CD4-positive, alpha-beta T cell treated with Interleukin-12 subunit alpha and Interleukin-12 subunit beta, for 1 hour (primary cell): ENCODE data around the gene PLXNB3.
"Not testable (repeated sequence)": the region's sequence is repeated elsewhere in the genome, so short reads cannot be mapped to it uniquely, and the experiment has no call there.

Experiments used
- DNase-seq: peaks from one replicate; pipeline ENCODE4 v3.0.0-alpha.2; 2020

The PLXNB3 gene

GRCh38 chrX:153733651-153734240 is 30.3 kb upstream of the PLXNB3 start:
- DNase-seq: no peak

GRCh38 chrX:153734871-153735270 is 29.2 kb upstream of the PLXNB3 start:
- DNase-seq: no peak

GRCh38 chrX:153735274-153735673 is 28.8 kb upstream of the PLXNB3 start:
- peak; percentile 35 for DNase-seq

- no peak for DNase-seq
Observed at GRCh38 chrX:153736071-153736820, 27.8 kb upstream of the PLXNB3 start.

GRCh38 chrX:153736871-153737441 is 27.1 kb upstream of the PLXNB3 start:
- DNase-seq: no peak

GRCh38 chrX:153738056-153738605 is 25.9 kb upstream of the PLXNB3 start:
- DNase-seq: no peak

GRCh38 chrX:153739754-153740486 is 24.1 kb upstream of the PLXNB3 start:
- DNase-seq: no peak

- no peak for DNase-seq
Observed at GRCh38 chrX:153740631-153741222, 23.3 kb upstream of the PLXNB3 start.

- no peak for DNase-seq
Observed at GRCh38 chrX:153741446-153741845, 22.6 kb upstream of the PLXNB3 start.

GRCh38 chrX:153742111-153742510 is 21.9 kb upstream of the PLXNB3 start:
- not testable (repeated sequence) for DNase-seq

- DNase-seq: not testable (repeated sequence)
Observed at GRCh38 chrX:153742796-153743467, 21.1 kb upstream of the PLXNB3 start.

- not testable (repeated sequence) for DNase-seq
Observed at GRCh38 chrX:153743468-153744209, 20.4 kb upstream of the PLXNB3 start.

- DNase-seq: no peak
Observed at GRCh38 chrX:153744210-153745066, 19.6 kb upstream of the PLXNB3 start.

GRCh38 chrX:153745067-153745433 is 19.0 kb upstream of the PLXNB3 start:
- DNase-seq: not testable (repeated sequence)

GRCh38 chrX:153746359-153746758 is 17.7 kb upstream of the PLXNB3 start:
- no peak for DNase-seq

GRCh38 chrX:153746991-153747390 is 17.1 kb upstream of the PLXNB3 start:
- not testable (repeated sequence) for DNase-seq

GRCh38 chrX:153749017-153749416 is 15.0 kb upstream of the PLXNB3 start:
- not testable (repeated sequence) for DNase-seq

GRCh38 chrX:153750127-153750774 is 13.8 kb upstream of the PLXNB3 start:
- DNase-seq: no peak

GRCh38 chrX:153755136-153755535 is 8.9 kb upstream of the PLXNB3 start:
- no peak for DNase-seq

- no peak for DNase-seq
Observed at GRCh38 chrX:153761863-153762262, 2.2 kb upstream of the PLXNB3 start.
